Activated T-cell treated with anti-CD3 and anti-CD28 coated beads for 1 hour (primary cell): ENCODE measurements around the gene SRSF1.
"Not testable (repeated sequence)": the region's sequence is repeated elsewhere in the genome, so short reads cannot be mapped to it uniquely, and the experiment has no call there.

Experiments
- DNase-seq: peaks from one replicate; pipeline ENCODE4 v3.0.0-alpha.2; 2020; ENCODE audit warnings: low read depth

SRSF1 gene

GRCh38 chr17:58006924-58007780, at the start of gene SRSF1:
Gene SRSF1 (minus strand): TSS chr17:58007246. CDS start chr17:58007137, 109 bp downstream.
- peak; percentile 97 for DNase-seq

GRCh38 chr17:58056476-58056875, 49.4 kb upstream of the SRSF1 start:
- DNase-seq: no peak

- no peak for DNase-seq
These were observed 47.6 kb upstream of the SRSF1 start for GRCh38 chr17:58054641-58055040.

- DNase-seq: no peak
These were observed 46.1 kb upstream of the SRSF1 start for GRCh38 chr17:58052945-58053715.

- DNase-seq: no peak
These were observed 45.4 kb upstream of the SRSF1 start for GRCh38 chr17:58052407-58052806.

GRCh38 chr17:58051468-58051867, 44.4 kb upstream of the SRSF1 start:
- no peak for DNase-seq

GRCh38 chr17:58050966-58051365, 43.9 kb upstream of the SRSF1 start:
- DNase-seq: no peak

- DNase-seq: no peak
These were observed 42.5 kb upstream of the SRSF1 start for GRCh38 chr17:58049533-58049932.

- no peak for DNase-seq
These were observed 40.5 kb upstream of the SRSF1 start for GRCh38 chr17:58047376-58048150.

- no peak for DNase-seq
These were observed 39.4 kb upstream of the SRSF1 start for GRCh38 chr17:58046239-58047094.

GRCh38 chr17:58044256-58044655, 37.2 kb upstream of the SRSF1 start:
- not testable (repeated sequence) for DNase-seq

- DNase-seq: no peak
These were observed 36.5 kb upstream of the SRSF1 start for GRCh38 chr17:58043221-58044181.

- DNase-seq: no peak
These were observed 34.1 kb upstream of the SRSF1 start for GRCh38 chr17:58041161-58041560.

- no peak for DNase-seq
These were observed 33.3 kb upstream of the SRSF1 start for GRCh38 chr17:58040386-58040785.

GRCh38 chr17:58039975-58040374, 32.9 kb upstream of the SRSF1 start:
- no peak for DNase-seq

GRCh38 chr17:58032691-58033415, 25.8 kb upstream of the SRSF1 start:
- DNase-seq: no peak

GRCh38 chr17:58028578-58028977, 21.5 kb upstream of the SRSF1 start:
- no peak for DNase-seq

- no peak for DNase-seq
These were observed 13.4 kb upstream of the SRSF1 start for GRCh38 chr17:58020401-58020800.

GRCh38 chr17:58019521-58019920, 12.5 kb upstream of the SRSF1 start:
- DNase-seq: no peak

- no peak for DNase-seq
These were observed 12.0 kb upstream of the SRSF1 start for GRCh38 chr17:58019039-58019438.
